COR-L47 (cell line): ENCODE data around the gene INSIG2.

Experiments
- DNase-seq: peaks from one replicate; lab custom pipeline; 2025; lab: John Stamatoyannopoulos, UW

The INSIG2 gene

GRCh38 chr2:118130385-118130784, 42.1 kb downstream of the INSIG2 start:
- no peak for DNase-seq

- no peak for DNase-seq
Measured at GRCh38 chr2:118131771-118132170, 43.5 kb downstream of the INSIG2 start.

- DNase-seq = no peak
Measured at GRCh38 chr2:118133916-118134315, 45.6 kb downstream of the INSIG2 start.

- no peak for DNase-seq
Measured at GRCh38 chr2:118134650-118135049, 46.4 kb downstream of the INSIG2 start.

GRCh38 chr2:118145207-118145606, 56.9 kb downstream of the INSIG2 start:
- no peak for DNase-seq

GRCh38 chr2:118145806-118146205, 57.5 kb downstream of the INSIG2 start:
- no peak for DNase-seq

- no peak for DNase-seq
Measured at GRCh38 chr2:118146315-118147283, 58.3 kb downstream of the INSIG2 start.

GRCh38 chr2:118148133-118148532, 59.9 kb downstream of the INSIG2 start:
- DNase-seq = no peak

- DNase-seq = no peak
Measured at GRCh38 chr2:118148809-118149208, 60.5 kb downstream of the INSIG2 start.

GRCh38 chr2:118150294-118150693, 62.0 kb downstream of the INSIG2 start:
- DNase-seq = no peak

- no peak for DNase-seq
Measured at GRCh38 chr2:118151831-118152230, 63.6 kb downstream of the INSIG2 start.

- DNase-seq = no peak
Measured at GRCh38 chr2:118153433-118153832, 65.2 kb downstream of the INSIG2 start.

- DNase-seq = no peak
Measured at GRCh38 chr2:118154176-118154575, 65.9 kb downstream of the INSIG2 start.
